Gastroesophageal sphincter (tissue), 4 donors: ENCODE measurements around the gene LRRC31. TPM values are rescaled to one million over a fixed set of nuclear protein-coding genes. Genes with fewer than 3 reads are reported as not detected.

Experiments
- ATAC-seq: fragments of 150-250 bp; one replicate; pipeline ENCODE4 v1.9.1; 2016; ENCODE audit warnings: mild to moderate bottlenecking, moderate library complexity
- H3K27ac ChIP-seq, 4 donors: fragments of 200-600 bp; sonication (generic) in 3 of 4; 1 replicate in 3 of 4; 2 replicates in 1 of 4; pipeline ENCODE4 v1.5.1; 2016 to 2019
- H3K27me3 ChIP-seq: fragments of 200-600 bp; sonication (generic); one replicate; pipeline ENCODE4 v1.5.1; 2019
- H3K36me3 ChIP-seq, 2 donors: fragments of 200-600 bp; sonication (generic); one replicate each; pipeline ENCODE4 v1.5.1; 2019; ENCODE audit warnings: control low read depth in 1 of 2
- H3K4me1 ChIP-seq, 3 donors: fragments of 200-600 bp; sonication (generic); 1 replicate in 2 of 3; 2 replicates in 1 of 3; pipeline ENCODE4 v1.5.1; 2016 to 2019; ENCODE audit warnings: control low read depth in 2 of 3
- H3K4me3 ChIP-seq, 2 donors: fragments of 200-600 bp; sonication (generic); one replicate each; pipeline ENCODE4 v1.5.1; 2019; ENCODE audit warnings: mild to moderate bottlenecking in 1 of 2, moderate library complexity in 1 of 2
- H3K9me3 ChIP-seq, 3 donors: fragments of 200-600 bp; sonication (generic); one replicate each; pipeline ENCODE4 v1.5.1; 2017 to 2019; ENCODE audit warnings: control low read depth in 2 of 3
- CTCF ChIP-seq, 4 experiments: fragments of 200-600 bp in 2 of 4; fragments of 450-650 bp in 2 of 4; sonication (generic) in 1 of 4; IDR thresholded peaks; one replicate each; pipeline ENCODE4 v1.5.1; 2017 to 2019; ENCODE audit warnings: antibody characterized with exemption in 4 of 4, mild to moderate bottlenecking in 2 of 4, moderate library complexity in 2 of 4
- EP300 ChIP-seq: sonication (generic); formaldehyde crosslinking; IDR thresholded peaks from one replicate; pipeline ENCODE4 v1.6.1; 2017; ENCODE audit warnings: antibody characterized with exemption, mild to moderate bottlenecking
- POLR2A ChIP-seq, 2 donors: fragments of 450-650 bp; IDR thresholded peaks; one replicate each; pipeline ENCODE4 v1.6.1; 2017; ENCODE audit warnings: antibody characterized with exemption in 2 of 2, mild to moderate bottlenecking in 2 of 2, moderate library complexity in 1 of 2
- POLR2AphosphoS5 ChIP-seq: sonication (generic); formaldehyde crosslinking; IDR thresholded peaks from one replicate; pipeline ENCODE4 v1.6.1; 2017; ENCODE audit warnings: antibody characterized with exemption
- WGBS, 2 donors: methylation state at CpG; one replicate each; pipeline ENCODE4 v1.1.5; 2018; ENCODE audit warnings: low coverage in 1 of 2; 5-methylcytosine and 5-hydroxymethylcytosine counted together
- total RNA-seq, 4 donors: library from RNA; depleted of rRNA; stranded (reverse); fragments of >200 nt; gene quantifications; one replicate each; pipeline ENCODE4 v1.1.0, GENCODE V29; 2016

LRRC31 gene
- total RNA-seq, 4 donors from 2014 or later = 0.35 TPM; not detected in 3

GRCh38 chr3:169836078-169836941, 33.4 kb downstream of the LRRC31 start:
- H3K27me3 ChIP-seq = no peaks in the 10 kb centered on the region
- TF ChIP-seq POLR2AphosphoS5 = no peak
- TF ChIP-seq POLR2A (IDR thresholded peaks at IDR 0.05) = no peak
- TF ChIP-seq EP300 = no peak
- TF ChIP-seq CTCF (IDR thresholded peaks at IDR 0.05) = no peak
- 60 to 80% methylated on average over 1 to 5 of the region's 5 CpGs for WGBS, 2 donors
- H3K4me1 ChIP-seq = no peaks in the 10 kb centered on the region
- H3K27ac ChIP-seq = no peak overlapping the region
- H3K36me3 ChIP-seq = no peaks in the 10 kb centered on the region
- no peak overlapping the region for H3K4me3 ChIP-seq
- ATAC-seq = no peak
- H3K9me3 ChIP-seq = no peaks in the 10 kb centered on the region

- Histone ChIP-seq H3K4me1 (no peaks in the 10 kb centered on the region), H3K27me3 (no peaks in the 10 kb centered on the region), H3K27ac (no peak overlapping the region), H3K36me3 (no peaks in the 10 kb centered on the region), H3K9me3 (no peaks in the 10 kb centered on the region), H3K4me3 (no peak overlapping the region)
- WGBS, 2 donors = 77 to 100% methylated on average over 1 of the region's 1 CpG
- no peak for ATAC-seq
- TF ChIP-seq POLR2A (IDR thresholded peaks at IDR 0.05) (no peak), POLR2AphosphoS5 (no peak), CTCF (IDR thresholded peaks at IDR 0.05) (no peak), EP300 (no peak)
Observed at GRCh38 chr3:169835533-169835932, 34.2 kb downstream of the LRRC31 start.

- WGBS, 2 donors = 70 to 77% methylated on average over 4 of the region's 4 CpGs
- Histone ChIP-seq H3K4me3 (no peak overlapping the region), H3K27ac (no peak overlapping the region), H3K27me3 (peaks cover 9% of the 10 kb centered on the region), H3K36me3 (no peaks in the 10 kb centered on the region), H3K9me3 (no peaks in the 10 kb centered on the region), H3K4me1 (no peaks in the 10 kb centered on the region)
- ATAC-seq = no peak
- TF ChIP-seq POLR2AphosphoS5 (no peak), POLR2A (IDR thresholded peaks at IDR 0.05) (no peak), EP300 (no peak), CTCF (IDR thresholded peaks at IDR 0.05) (no peak)
Observed at GRCh38 chr3:169827712-169828111, 42.0 kb downstream of the LRRC31 start.

GRCh38 chr3:169825316-169825715, 44.4 kb downstream of the LRRC31 start:
- Histone ChIP-seq H3K36me3 (no peaks in the 10 kb centered on the region), H3K9me3 (no peaks in the 10 kb centered on the region), H3K27ac (no peak overlapping the region), H3K4me3 (no peak overlapping the region), H3K27me3 (peaks cover 16% of the 10 kb centered on the region), H3K4me1 (no peaks in the 10 kb centered on the region)
- TF ChIP-seq POLR2A (IDR thresholded peaks at IDR 0.05) = no peak
- no peak for TF ChIP-seq EP300
- no peak for TF ChIP-seq POLR2AphosphoS5
- no peak for TF ChIP-seq CTCF (IDR thresholded peaks at IDR 0.05)
- ATAC-seq = no peak
- 72 to 76% methylated on average over 3 of the region's 3 CpGs for WGBS, 2 donors

- Histone ChIP-seq H3K36me3 (no peaks in the 10 kb centered on the region), H3K27ac (no peak overlapping the region), H3K9me3 (no peaks in the 10 kb centered on the region), H3K4me3 (no peak overlapping the region), H3K27me3 (peaks cover 16% of the 10 kb centered on the region), H3K4me1 (no peaks in the 10 kb centered on the region)
- ATAC-seq = no peak
- WGBS, 2 donors = 62 to 68% methylated on average over 3 to 5 of the region's 6 CpGs
- no peak for TF ChIP-seq POLR2AphosphoS5
- TF ChIP-seq CTCF (IDR thresholded peaks at IDR 0.05) = no peak
- no peak for TF ChIP-seq POLR2A (IDR thresholded peaks at IDR 0.05)
- TF ChIP-seq EP300 = no peak
Observed at GRCh38 chr3:169822983-169823382, 46.8 kb downstream of the LRRC31 start.
